GM19099 (cell line): Measurements from ENCODE around the gene TLR6.

ENCODE experiments used
- POLR2A ChIP-seq: IDR thresholded peaks from 3 replicates; pipeline ENCODE4 v1.6.1; 2011; ENCODE audit warnings: low read depth; ENCODE audit not compliant: insufficient read length; ENCODE audit errors: extremely low read depth

Gene TLR6

DNA sequence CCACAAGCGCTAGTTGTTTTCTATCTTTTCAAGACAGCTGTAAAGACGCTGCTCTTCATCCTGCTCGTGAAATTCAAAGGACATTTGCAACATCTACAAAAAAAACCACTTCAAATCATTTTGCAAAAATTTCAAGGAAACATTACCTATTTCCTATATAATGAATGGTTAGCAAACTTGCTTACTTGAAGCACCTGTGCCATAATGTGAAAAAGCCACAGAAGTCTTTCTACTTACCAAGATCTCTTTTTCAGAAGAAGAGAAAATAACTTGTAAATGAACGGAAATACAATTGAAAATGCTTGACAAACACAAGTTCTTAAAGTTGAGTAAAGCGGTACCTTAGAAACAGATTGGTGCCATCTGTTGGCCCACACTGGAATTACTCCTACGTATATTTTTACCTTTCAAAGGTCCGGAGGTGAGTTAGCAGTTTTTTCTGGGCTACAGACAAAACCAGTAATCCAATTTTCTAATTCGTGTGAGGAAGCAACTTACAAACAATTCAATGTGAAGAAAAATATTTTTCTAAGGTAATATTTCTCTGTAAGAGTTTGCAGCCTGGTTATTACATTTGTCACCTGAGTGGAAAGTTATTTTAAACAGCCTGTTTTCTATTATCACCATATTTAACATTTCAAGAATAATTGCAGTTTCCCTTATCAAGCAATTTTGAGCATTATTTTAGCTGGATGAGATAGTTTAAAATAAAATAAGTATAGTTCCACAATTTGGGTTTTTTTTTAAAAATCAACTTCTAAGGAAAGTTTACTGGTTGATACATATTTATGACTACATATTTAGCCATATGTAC lies at the start of gene TLR6:
Gene TLR6 (minus strand): TSS at position 294 of the 814 bp plus-strand sequence. CDS start 27,344 bp downstream, outside the sequence.
- TF ChIP-seq POLR2A: peak; percentile 47

GRCh38 chr4:38905652-38906385 lies 49.2 kb upstream of the TLR6 start:
- TF ChIP-seq POLR2A: no peak

- TF ChIP-seq POLR2A: no peak
Observed at GRCh38 chr4:38904682-38905081, 48.1 kb upstream of the TLR6 start.

GRCh38 chr4:38904090-38904666 lies 47.6 kb upstream of the TLR6 start:
- no peak for TF ChIP-seq POLR2A

GRCh38 chr4:38902695-38903094 lies 46.1 kb upstream of the TLR6 start:
- TF ChIP-seq POLR2A: no peak

DNA sequence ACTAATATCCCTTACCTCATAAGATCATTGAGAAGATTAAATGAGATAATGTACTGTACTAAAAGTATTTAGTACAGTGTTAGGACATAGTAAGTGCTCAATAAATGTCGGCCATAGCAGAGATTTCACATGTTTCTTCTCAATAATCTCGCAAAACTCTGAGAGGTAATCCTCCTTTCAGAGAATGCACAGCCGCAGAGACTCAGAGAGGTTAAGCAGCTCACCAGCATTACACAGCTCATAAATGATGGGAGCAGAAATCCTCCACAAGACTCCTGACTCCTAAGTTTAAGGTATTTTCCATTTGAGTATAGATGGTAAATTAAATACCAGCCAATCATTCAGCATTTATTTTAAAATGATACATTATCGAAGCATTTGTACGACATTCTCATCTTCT lies 45.6 kb upstream of the TLR6 start:
- TF ChIP-seq POLR2A: no peak

DNA sequence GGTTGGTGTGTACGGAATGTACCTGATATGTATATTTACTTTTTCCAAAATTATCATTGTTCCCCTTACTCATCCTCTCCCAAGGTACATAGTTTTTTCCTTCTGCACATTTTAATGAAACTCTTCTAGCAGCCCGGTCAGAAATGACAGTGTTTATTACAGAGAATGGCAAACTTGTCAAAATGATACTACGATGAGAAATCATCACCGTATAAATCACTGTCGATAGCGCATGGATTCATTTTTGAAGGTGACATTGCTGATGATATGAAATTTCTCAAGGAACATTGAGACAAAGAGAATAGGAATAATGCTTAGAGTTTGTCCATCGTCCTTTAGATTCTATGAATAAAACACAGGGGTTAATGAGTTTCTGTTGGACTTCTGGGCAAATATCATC lies 41.6 kb upstream of the TLR6 start:
- TF ChIP-seq POLR2A: no peak

GRCh38 chr4:38896940-38897339 lies 40.3 kb upstream of the TLR6 start:
- TF ChIP-seq POLR2A: no peak

DNA sequence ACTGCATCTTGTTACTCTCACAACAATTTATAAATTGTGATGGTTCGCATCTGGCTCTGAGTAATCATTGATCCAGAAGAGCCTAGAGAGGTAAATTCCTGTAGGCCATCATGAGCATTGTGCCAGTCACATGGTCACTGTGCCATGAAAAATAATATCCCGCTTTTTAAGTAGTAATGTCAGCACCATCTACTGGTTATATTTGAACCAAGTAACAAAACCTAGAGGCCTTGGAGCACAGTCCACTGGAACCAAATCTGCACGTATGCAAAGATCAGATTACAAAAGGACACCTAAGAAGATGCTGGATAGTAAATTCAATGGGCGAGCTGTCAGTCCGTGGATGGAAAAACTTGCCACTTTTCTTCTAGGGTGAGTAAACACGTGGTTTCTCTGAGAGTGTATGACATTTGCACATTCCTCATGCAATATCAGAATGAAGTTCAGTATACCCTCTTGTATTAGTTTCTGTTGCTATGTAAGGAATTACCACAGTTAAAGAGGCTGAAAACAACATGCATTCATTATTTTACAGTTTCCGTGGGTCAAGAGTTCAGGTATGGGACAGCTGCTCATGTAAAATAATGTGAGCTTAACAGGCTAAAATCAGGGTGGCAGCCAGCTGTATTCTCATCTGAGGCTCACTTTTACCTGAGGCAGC lies 37.8 kb upstream of the TLR6 start:
- TF ChIP-seq POLR2A: no peak

DNA sequence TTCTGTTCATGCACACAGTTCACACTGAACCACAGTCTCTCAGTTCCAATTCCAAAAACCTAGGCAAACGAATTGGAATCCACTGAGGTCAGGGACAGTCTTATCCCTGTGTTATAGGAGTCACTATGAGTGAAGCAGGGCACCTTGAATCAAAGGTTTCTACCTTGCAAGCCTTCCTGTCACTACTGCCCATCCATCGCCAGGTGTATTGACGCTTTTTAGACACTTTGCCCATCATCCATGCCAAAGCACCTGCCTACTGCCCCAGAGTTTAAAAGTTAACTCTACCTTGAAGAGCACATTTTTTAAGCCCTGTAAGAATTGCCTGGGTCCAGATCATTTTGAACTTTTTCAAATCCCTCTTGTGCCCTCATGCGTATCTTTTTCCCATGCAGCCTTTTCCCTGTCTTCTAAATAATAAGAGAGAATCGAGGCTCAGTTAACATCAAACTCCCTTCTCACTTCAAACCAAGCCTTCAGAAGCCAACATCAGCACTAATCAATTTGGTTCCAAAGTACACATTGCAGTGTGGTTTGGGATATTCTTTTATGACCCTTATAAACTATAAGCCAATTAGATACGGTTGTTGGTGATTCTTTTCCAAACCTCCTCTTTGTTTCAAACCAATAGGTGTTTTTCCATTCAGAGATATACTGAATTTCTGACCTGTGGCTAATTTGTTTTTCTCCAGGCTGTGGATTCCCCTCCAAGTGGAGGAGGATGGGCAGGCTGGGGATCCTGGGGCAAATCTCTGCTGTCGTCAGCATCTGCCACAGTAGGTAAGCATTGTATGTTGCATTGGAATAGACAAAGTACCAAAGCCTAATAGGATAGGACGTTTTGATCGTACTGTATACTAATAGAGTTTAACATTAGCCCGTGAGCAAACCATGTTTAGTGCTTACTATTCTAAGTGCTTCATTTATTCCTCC lies 34.7 kb upstream of the TLR6 start:
- no peak for TF ChIP-seq POLR2A

DNA sequence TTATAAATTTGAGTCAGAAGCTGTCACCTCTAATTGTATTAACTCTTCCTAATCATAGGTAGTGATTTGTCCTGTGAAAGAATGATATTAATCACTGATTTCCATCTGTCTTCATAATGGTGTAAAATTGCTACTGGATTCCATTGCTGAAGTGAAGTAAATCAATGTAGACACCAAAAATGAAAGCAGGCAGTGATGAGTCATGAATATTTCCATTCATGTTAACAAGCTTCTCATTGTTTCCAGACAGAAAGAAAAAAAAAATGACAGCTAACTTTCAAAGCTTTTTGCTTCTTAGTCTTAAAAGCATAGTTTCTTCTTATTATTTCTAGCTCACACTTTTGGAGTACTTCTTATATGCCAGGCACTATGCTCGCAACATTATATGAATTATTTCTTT lies 32.5 kb upstream of the TLR6 start:
- TF ChIP-seq POLR2A: no peak

DNA sequence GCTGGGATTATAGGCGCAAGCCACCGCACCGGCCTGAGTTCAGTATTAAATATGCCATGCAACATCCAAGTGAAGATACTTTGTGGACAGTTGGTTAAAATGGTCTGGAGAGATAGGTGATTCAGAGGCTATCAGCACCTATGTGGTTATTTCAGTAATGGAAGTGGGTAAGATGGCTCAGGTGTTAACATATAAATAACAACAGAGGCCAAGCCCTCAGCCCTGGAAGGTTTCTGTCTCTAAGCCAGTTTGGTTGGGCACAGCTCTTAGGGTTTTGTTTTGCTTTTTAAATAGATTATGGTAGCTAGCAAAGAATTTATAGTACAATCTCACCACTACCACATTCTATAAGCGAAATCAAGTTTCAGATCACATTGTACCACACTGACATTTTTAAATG lies 27.6 kb upstream of the TLR6 start:
- TF ChIP-seq POLR2A: no peak

DNA sequence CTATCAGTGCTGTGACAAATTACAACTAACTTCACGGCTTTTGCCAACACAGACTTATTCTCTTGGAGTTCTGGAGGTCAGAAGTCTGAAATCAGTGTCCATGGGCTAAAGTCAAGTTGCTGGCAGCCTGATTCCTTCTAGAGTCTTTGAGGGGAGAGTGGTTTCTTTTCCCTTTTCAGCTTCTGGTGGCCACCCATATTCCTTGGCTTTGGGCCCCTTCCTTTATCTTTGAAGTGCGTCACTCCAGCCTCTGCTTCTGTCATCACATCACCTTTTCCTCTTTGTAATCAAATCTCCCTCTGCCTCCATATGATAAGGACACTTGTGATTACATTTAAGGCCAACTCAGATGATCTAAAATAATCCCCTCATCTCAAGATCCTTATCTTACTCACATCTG lies 20.0 kb upstream of the TLR6 start:
- no peak for TF ChIP-seq POLR2A

- TF ChIP-seq POLR2A: no peak
Observed at GRCh38 chr4:38873290-38873944, 16.8 kb upstream of the TLR6 start.
